Measurements from ENCODE around the gene FOXJ1. TPM values are rescaled to one million over a fixed set of nuclear protein-coding genes. Genes with fewer than 3 reads are reported as not detected.

Gene FOXJ1
- total and polyA plus RNA-seq, 4 donors = under 0.01 to 1.5 TPM; not detected in 2

DNA sequence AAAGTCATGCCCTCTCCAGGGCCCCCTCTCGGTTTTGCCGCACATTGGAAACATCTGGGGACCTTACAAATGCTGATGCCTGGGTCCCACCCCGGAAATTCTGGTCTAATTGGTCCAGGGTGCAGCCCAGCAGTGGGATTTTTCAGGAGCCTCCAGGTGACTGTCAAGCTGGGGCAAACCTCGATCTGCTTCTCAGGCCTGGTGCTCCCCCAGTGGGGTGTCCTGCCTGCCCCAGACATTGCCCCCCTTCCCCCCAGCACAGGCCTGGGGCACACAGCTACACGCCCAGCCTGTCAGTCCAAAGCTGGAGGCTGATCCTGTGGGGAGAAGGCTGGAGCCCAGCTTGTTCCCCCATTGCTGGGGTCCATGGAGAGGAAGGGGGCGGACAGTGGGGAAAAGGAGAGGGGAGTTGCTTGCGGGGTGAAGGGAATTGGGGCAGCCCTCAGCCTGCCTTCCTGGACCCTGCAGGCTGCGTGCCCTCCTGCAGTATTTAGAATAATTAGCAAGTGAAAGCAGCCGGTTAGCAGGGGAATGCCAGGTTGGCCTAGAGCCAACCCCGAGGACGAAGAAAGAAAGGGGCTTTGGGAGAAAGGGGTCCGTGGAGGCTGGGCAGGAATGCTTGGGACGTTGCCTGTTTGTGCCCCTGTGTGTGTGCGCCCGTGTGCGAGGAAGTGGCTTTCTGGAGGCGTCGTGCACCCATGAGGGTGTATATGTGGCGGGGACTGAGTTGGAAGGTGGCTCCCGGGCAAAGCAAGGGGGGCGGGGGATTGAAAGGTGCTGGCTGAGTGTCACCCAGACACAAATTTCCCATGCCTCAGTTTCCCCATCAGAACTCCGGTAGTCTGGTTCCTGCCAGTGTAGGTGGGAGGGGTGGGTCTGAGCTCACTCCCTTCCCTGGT is 5.9 kb downstream of the FOXJ1 start:
- H3K27me3 ChIP-seq (ENCODE audit: control insufficient read depth in 4 of 4, insufficient read depth in 4 of 4, low read length in 3 of 4) = peaks cover 0 to 3% (median 1%) of the 10 kb centered on the region in 4 donors
- no peak overlapping the region for H3K4me3 ChIP-seq (ENCODE audit: low read depth in 1 of 3, low read length in 3 of 3)
- DNase-seq (ENCODE audit: low spot score) = no peak
- peaks cover 0 to 5% (median 1%) of the 10 kb centered on the region in 4 donors for H3K4me1 ChIP-seq (ENCODE audit: control insufficient read depth in 4 of 4, insufficient read depth in 4 of 4, low read length in 3 of 4)
- 73% methylated on average over 22 of the region's 22 CpGs for WGBS
- H3K9ac ChIP-seq (ENCODE audit: low read depth in 1 of 2, low read length in 2 of 2) = no peak overlapping the region
- no peaks in the 10 kb centered on the region for H3K9me3 ChIP-seq (ENCODE audit: control insufficient read depth in 4 of 4, low read length in 3 of 4)
- no peaks in the 10 kb centered on the region for H3K36me3 ChIP-seq (ENCODE audit: control insufficient read depth in 4 of 4, insufficient read depth in 3 of 4, low read depth in 1 of 4, low read length in 3 of 4)
- no peak for TF ChIP-seq HNF4G (IDR thresholded peaks at IDR 0.05)
- TF ChIP-seq, protein P1, sequence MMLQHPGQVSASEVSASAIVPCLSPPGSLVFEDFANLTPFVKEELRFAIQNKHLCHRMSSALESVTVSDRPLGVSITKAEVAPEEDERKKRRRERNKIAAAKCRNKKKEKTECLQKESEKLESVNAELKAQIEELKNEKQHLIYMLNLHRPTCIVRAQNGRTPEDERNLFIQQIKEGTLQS (IDR thresholded peaks at IDR 0.05) = no peak
- no peak for TF ChIP-seq FOXA2 (IDR thresholded peaks at IDR 0.05)
- no peak for TF ChIP-seq JUND (IDR thresholded peaks at IDR 0.05)
- TF ChIP-seq, protein P2, sequence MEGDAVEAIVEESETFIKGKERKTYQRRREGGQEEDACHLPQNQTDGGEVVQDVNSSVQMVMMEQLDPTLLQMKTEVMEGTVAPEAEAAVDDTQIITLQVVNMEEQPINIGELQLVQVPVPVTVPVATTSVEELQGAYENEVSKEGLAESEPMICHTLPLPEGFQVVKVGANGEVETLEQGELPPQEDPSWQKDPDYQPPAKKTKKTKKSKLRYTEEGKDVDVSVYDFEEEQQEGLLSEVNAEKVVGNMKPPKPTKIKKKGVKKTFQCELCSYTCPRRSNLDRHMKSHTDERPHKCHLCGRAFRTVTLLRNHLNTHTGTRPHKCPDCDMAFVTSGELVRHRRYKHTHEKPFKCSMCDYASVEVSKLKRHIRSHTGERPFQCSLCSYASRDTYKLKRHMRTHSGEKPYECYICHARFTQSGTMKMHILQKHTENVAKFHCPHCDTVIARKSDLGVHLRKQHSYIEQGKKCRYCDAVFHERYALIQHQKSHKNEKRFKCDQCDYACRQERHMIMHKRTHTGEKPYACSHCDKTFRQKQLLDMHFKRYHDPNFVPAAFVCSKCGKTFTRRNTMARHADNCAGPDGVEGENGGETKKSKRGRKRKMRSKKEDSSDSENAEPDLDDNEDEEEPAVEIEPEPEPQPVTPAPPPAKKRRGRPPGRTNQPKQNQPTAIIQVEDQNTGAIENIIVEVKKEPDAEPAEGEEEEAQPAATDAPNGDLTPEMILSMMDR (IDR thresholded peaks at IDR 0.05; ENCODE audit: low read depth, low read length, missing input control) = no peak
- TF ChIP-seq, protein P3, sequence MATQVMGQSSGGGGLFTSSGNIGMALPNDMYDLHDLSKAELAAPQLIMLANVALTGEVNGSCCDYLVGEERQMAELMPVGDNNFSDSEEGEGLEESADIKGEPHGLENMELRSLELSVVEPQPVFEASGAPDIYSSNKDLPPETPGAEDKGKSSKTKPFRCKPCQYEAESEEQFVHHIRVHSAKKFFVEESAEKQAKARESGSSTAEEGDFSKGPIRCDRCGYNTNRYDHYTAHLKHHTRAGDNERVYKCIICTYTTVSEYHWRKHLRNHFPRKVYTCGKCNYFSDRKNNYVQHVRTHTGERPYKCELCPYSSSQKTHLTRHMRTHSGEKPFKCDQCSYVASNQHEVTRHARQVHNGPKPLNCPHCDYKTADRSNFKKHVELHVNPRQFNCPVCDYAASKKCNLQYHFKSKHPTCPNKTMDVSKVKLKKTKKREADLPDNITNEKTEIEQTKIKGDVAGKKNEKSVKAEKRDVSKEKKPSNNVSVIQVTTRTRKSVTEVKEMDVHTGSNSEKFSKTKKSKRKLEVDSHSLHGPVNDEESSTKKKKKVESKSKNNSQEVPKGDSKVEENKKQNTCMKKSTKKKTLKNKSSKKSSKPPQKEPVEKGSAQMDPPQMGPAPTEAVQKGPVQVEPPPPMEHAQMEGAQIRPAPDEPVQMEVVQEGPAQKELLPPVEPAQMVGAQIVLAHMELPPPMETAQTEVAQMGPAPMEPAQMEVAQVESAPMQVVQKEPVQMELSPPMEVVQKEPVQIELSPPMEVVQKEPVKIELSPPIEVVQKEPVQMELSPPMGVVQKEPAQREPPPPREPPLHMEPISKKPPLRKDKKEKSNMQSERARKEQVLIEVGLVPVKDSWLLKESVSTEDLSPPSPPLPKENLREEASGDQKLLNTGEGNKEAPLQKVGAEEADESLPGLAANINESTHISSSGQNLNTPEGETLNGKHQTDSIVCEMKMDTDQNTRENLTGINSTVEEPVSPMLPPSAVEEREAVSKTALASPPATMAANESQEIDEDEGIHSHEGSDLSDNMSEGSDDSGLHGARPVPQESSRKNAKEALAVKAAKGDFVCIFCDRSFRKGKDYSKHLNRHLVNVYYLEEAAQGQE (IDR thresholded peaks at IDR 0.05) = no peak
- no peak overlapping the region for H3K27ac ChIP-seq (ENCODE audit: low read depth in 1 of 2, low read length in 2 of 2)

DNA sequence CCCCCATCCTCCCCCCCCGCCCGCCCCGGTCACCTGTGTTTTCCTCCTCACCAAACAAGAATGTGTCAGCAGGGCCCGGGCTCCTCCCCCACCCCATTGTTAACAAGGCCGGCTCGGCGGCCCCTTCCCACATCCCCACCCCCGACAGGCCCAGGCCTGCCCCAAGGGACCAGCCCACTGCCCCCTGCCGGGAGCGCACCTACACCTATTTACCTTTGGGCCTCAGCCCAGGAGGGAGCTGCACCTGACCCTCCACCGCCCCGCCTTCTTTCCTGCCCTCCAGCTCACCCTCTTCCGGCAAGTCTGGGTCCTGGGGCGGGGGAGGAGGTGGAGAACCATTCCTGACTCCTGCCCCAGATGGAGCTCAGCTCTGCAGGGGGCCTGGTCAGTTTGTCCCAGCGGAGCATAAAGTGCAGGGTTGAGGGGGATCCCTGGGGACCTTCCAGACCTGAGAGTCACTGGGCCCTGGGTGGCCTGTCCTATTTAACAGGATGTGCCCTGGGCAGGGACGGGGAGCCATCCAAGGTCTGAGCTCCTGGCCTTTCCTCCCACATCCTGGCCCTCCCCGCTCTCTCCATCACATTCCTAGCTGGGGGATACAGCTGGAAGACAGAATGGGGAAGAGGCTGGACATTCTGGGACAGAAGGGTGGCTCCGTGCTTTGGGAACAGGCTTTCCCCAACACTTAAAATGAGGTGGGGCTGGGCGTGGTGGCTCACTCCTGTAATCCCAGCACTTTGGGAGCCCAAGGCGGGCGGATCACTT is 8.3 kb downstream of the FOXJ1 start:
- WGBS = 54% methylated on average over 21 of the region's 21 CpGs
- no peaks in the 10 kb centered on the region for H3K9me3 ChIP-seq (ENCODE audit: control insufficient read depth in 4 of 4, low read length in 3 of 4)
- H3K27me3 ChIP-seq (ENCODE audit: control insufficient read depth in 4 of 4, insufficient read depth in 4 of 4, low read length in 3 of 4) = no peaks in the 10 kb centered on the region
- no peaks in the 10 kb centered on the region for H3K36me3 ChIP-seq (ENCODE audit: control insufficient read depth in 4 of 4, insufficient read depth in 3 of 4, low read depth in 1 of 4, low read length in 3 of 4)
- no peak overlapping the region for H3K9ac ChIP-seq (ENCODE audit: low read depth in 1 of 2, low read length in 2 of 2)
- no peak overlapping the region for H3K27ac ChIP-seq (ENCODE audit: low read depth in 1 of 2, low read length in 2 of 2)
- no peak for DNase-seq (ENCODE audit: low spot score)
- no peaks in the 10 kb centered on the region for H3K4me1 ChIP-seq (ENCODE audit: control insufficient read depth in 4 of 4, insufficient read depth in 4 of 4, low read length in 3 of 4)
- no peak overlapping the region for H3K4me3 ChIP-seq (ENCODE audit: low read depth in 1 of 3, low read length in 3 of 3)
- TF ChIP-seq SP1 (IDR thresholded peaks at IDR 0.05) (no peak), RXRA (IDR thresholded peaks at IDR 0.05) (no peak), FOXA1 (IDR thresholded peaks at IDR 0.05) (no peak), NR2F2 (IDR thresholded peaks at IDR 0.05) (no peak), TAF1 (conservative IDR thresholded peaks at IDR 0.05) (no peak), HNF4G (IDR thresholded peaks at IDR 0.05) (no peak), EGR1 (IDR thresholded peaks at IDR 0.05; ENCODE audit: low read depth in 2 of 2) (no peak), JUND (IDR thresholded peaks at IDR 0.05) (no peak), FOXA2 (IDR thresholded peaks at IDR 0.05) (no peak), RAD21 (IDR thresholded peaks at IDR 0.05) (no peak), GABPA (IDR thresholded peaks at IDR 0.05 in 1 of 2, conservative IDR thresholded peaks at IDR 0.05 in 1 of 2) (no peak)
- TF ChIP-seq, protein P4, sequence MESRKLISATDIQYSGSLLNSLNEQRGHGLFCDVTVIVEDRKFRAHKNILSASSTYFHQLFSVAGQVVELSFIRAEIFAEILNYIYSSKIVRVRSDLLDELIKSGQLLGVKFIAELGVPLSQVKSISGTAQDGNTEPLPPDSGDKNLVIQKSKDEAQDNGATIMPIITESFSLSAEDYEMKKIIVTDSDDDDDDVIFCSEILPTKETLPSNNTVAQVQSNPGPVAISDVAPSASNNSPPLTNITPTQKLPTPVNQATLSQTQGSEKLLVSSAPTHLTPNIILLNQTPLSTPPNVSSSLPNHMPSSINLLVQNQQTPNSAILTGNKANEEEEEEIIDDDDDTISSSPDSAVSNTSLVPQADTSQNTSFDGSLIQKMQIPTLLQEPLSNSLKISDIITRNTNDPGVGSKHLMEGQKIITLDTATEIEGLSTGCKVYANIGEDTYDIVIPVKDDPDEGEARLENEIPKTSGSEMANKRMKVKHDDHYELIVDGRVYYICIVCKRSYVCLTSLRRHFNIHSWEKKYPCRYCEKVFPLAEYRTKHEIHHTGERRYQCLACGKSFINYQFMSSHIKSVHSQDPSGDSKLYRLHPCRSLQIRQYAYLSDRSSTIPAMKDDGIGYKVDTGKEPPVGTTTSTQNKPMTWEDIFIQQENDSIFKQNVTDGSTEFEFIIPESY (IDR thresholded peaks at IDR 0.05) = no peak
- TF ChIP-seq, protein P2 (IDR thresholded peaks at IDR 0.05; ENCODE audit: low read depth, low read length, missing input control) = no peak
- TF ChIP-seq, protein P1 (IDR thresholded peaks at IDR 0.05) = no peak
